Parathyroid adenoma (tissue), 2 donors: ENCODE results near the gene ANKS6.

ENCODE experiments used
- H2AFZ ChIP-seq: fragments of 300-600 bp; sonication (generic); one replicate; pipeline ENCODE4 v1.7.0; 2017; ENCODE audit warnings: antibody characterized with exemption, mild to moderate bottlenecking
- H3K27ac ChIP-seq: fragments of 300-600 bp; sonication (generic); one replicate; pipeline ENCODE4 v1.7.0; 2017
- H3K27me3 ChIP-seq: fragments of 300-600 bp; sonication (generic); one replicate; pipeline ENCODE4 v1.7.0; 2017; ENCODE audit warnings: low read length; ENCODE audit not compliant: control insufficient read depth, insufficient read depth
- H3K36me3 ChIP-seq: fragments of 300-600 bp; sonication (generic); one replicate; pipeline ENCODE4 v1.7.0; 2017; ENCODE audit warnings: low read length; ENCODE audit not compliant: control insufficient read depth, insufficient read depth
- H3K4me1 ChIP-seq: fragments of 300-600 bp; sonication (generic); one replicate; pipeline ENCODE4 v1.7.0; 2017; ENCODE audit warnings: control low read depth
- H3K4me2 ChIP-seq: fragments of 300-600 bp; sonication (generic); one replicate; pipeline ENCODE4 v1.7.0; 2017; ENCODE audit warnings: low read length
- H3K4me3 ChIP-seq: fragments of 300-600 bp; sonication (generic); one replicate; pipeline ENCODE4 v1.7.0; 2017; ENCODE audit warnings: low read depth, low read length
- H3K79me2 ChIP-seq: fragments of 300-600 bp; sonication (generic); one replicate; pipeline ENCODE4 v1.7.0; 2017; ENCODE audit warnings: control low read depth
- H3K9ac ChIP-seq: fragments of 300-600 bp; sonication (generic); one replicate; pipeline ENCODE4 v1.7.0; 2017; ENCODE audit warnings: mild to moderate bottlenecking
- H3K9me3 ChIP-seq: fragments of 300-600 bp; sonication (generic); one replicate; pipeline ENCODE4 v1.7.0; 2017; ENCODE audit warnings: low read length; ENCODE audit not compliant: control insufficient read depth
- CTCF ChIP-seq: fragments of 300-600 bp; sonication (generic); IDR thresholded peaks from one replicate; pipeline ENCODE4 v1.7.0; 2017; ENCODE audit warnings: antibody characterized with exemption, mild to moderate bottlenecking
- donor health status: primary hyperparathyroidism.

Gene ANKS6

GRCh38 chr9:98763986-98764745, 32.2 kb downstream of the ANKS6 start:
- TF ChIP-seq CTCF = no peak

GRCh38 chr9:98760231-98760630, 36.1 kb downstream of the ANKS6 start:
- Histone ChIP-seq H3K4me1 (no peaks in the 10 kb centered on the region), H3K27ac (no peak overlapping the region), H3K9me3 (peaks cover 2% of the 10 kb centered on the region), H3K79me2 (no peaks in the 10 kb centered on the region), H3K36me3 (no peaks in the 10 kb centered on the region), H3K4me2 (no peak overlapping the region), H3K9ac (no peak overlapping the region), H3K27me3 (no peaks in the 10 kb centered on the region), H3K4me3 (no peak overlapping the region), H2AFZ (no peak overlapping the region)
- TF ChIP-seq CTCF = no peak

More at GRCh38 chr9:98763986-98764745, 32.2 kb downstream of the ANKS6 start:
- peaks cover 2% of the 10 kb centered on the region for H3K9me3 ChIP-seq
- H3K4me3 ChIP-seq = no peak overlapping the region
- H3K36me3 ChIP-seq = no peaks in the 10 kb centered on the region
- H3K4me1 ChIP-seq = no peaks in the 10 kb centered on the region
- H3K79me2 ChIP-seq = no peaks in the 10 kb centered on the region
- no peak overlapping the region for H2AFZ ChIP-seq
- no peaks in the 10 kb centered on the region for H3K27me3 ChIP-seq
- no peak overlapping the region for H3K4me2 ChIP-seq
- H3K27ac ChIP-seq = no peak overlapping the region
- H3K9ac ChIP-seq = no peak overlapping the region

- Histone ChIP-seq H2AFZ (no peak overlapping the region), H3K79me2 (no peaks in the 10 kb centered on the region), H3K9ac (no peak overlapping the region), H3K9me3 (no peaks in the 10 kb centered on the region), H3K36me3 (no peaks in the 10 kb centered on the region), H3K4me2 (no peak overlapping the region), H3K4me3 (no peak overlapping the region), H3K27ac (no peak overlapping the region), H3K4me1 (no peaks in the 10 kb centered on the region), H3K27me3 (no peaks in the 10 kb centered on the region)
- no peak for TF ChIP-seq CTCF
These were observed 41.2 kb downstream of the ANKS6 start for GRCh38 chr9:98755006-98755618.

- no peak overlapping the region for H3K27ac ChIP-seq
- no peak overlapping the region for H3K4me2 ChIP-seq
- H3K9me3 ChIP-seq = no peaks in the 10 kb centered on the region
- H3K27me3 ChIP-seq = no peaks in the 10 kb centered on the region
- H3K9ac ChIP-seq = no peak overlapping the region
- H3K4me1 ChIP-seq = no peaks in the 10 kb centered on the region
- no peak overlapping the region for H2AFZ ChIP-seq
- TF ChIP-seq CTCF = no peak
- H3K79me2 ChIP-seq = no peaks in the 10 kb centered on the region
- no peak overlapping the region for H3K4me3 ChIP-seq
- no peaks in the 10 kb centered on the region for H3K36me3 ChIP-seq
These were observed 45.1 kb downstream of the ANKS6 start for GRCh38 chr9:98751210-98751609.
